ENCODE data around the gene C17orf107. TPM values are rescaled to one million over a fixed set of nuclear protein-coding genes. Genes with fewer than 3 reads are reported as not detected.

C17orf107 gene
- total RNA-seq, 1 experiment from 2014 or later: 3.6 TPM

GRCh38 chr17:4938069-4938491, 38.7 kb downstream of the C17orf107 start:
- Mint-ChIP-seq H3K4me1 (ENCODE audit: insufficient read depth, unreplicated experiment) (peaks cover 39% of the 10 kb centered on the region), H3K9me3 (ENCODE audit: unreplicated experiment) (no peaks in the 10 kb centered on the region), H3K27ac (ENCODE audit: low read depth, unreplicated experiment) (peak overlapping the region; percentile 98), H3K4me3 (ENCODE audit: unreplicated experiment) (peak overlapping the region; percentile 91), H3K36me3 (ENCODE audit: insufficient read depth, unreplicated experiment) (peaks cover 44% of the 10 kb centered on the region), H3K27me3 (ENCODE audit: insufficient read depth, unreplicated experiment) (no peaks in the 10 kb centered on the region)
- ChIA-PET CTCF (interaction anchor here (0.5 to 3.0 kb wide), 4 partner anchors 27 to 44 kb away, joined by 3 to 24 read pairs (median 3); no protein-coding TSS in a partner anchor), POLR2A (interaction anchor here (0.9 to 21.5 kb wide), 4 partner anchors 11 to 29 kb away, joined by 3 to 639 read pairs (median 18); partner anchors contain the start of gene SPAG7)
- intact Hi-C loops (cut with micrococcal nuclease): no loop called here
- DNase-seq (ENCODE audit: unreplicated experiment): no peak
- BruUV-seq (replicated peaks): no TSS peak
- no peak for TF ChIP-seq CTCF (IDR thresholded peaks at IDR 0.05; ENCODE audit: unreplicated experiment)

GRCh38 chr17:4938688-4939545, 39.6 kb downstream of the C17orf107 start:
- CTCF ChIA-PET: interaction anchor here (0.5 to 3.0 kb wide), 9 partner anchors 19 to 819 kb away, joined by 3 to 24 read pairs (median 4); no protein-coding TSS in a partner anchor

GRCh38 chr17:4939546-4939795, 40.1 kb downstream of the C17orf107 start:
- H3K9me3 Mint-ChIP-seq (ENCODE audit: unreplicated experiment): no peaks in the 10 kb centered on the region
- intact Hi-C loops (cut with micrococcal nuclease): no loop called here
- ChIA-PET CTCF (interaction anchor here (0.7 to 3.0 kb wide), 8 partner anchors 9 to 536 kb away, joined by 3 to 24 read pairs (median 4); partner anchors contain the start of gene PFN1), POLR2A (interaction anchor here (0.7 to 21.5 kb wide), 23 partner anchors 10 to 480 kb away, joined by 3 to 639 read pairs (median 8); partner anchors contain the start of genes ARRB2, CAMTA2, CHRNE and ENO3)
- H3K4me1 Mint-ChIP-seq (ENCODE audit: insufficient read depth, unreplicated experiment): peaks cover 41% of the 10 kb centered on the region
- H3K27me3 Mint-ChIP-seq (ENCODE audit: insufficient read depth, unreplicated experiment): no peaks in the 10 kb centered on the region
- peak overlapping the region; percentile 98 for H3K27ac Mint-ChIP-seq (ENCODE audit: low read depth, unreplicated experiment)
- H3K4me3 Mint-ChIP-seq (ENCODE audit: unreplicated experiment): peak overlapping the region; percentile 91
- H3K36me3 Mint-ChIP-seq (ENCODE audit: insufficient read depth, unreplicated experiment): peaks cover 51% of the 10 kb centered on the region
- no TSS peak for BruUV-seq (replicated peaks)
- no peak for DNase-seq (ENCODE audit: unreplicated experiment)
- no peak for TF ChIP-seq CTCF (IDR thresholded peaks at IDR 0.05; ENCODE audit: unreplicated experiment)

More at GRCh38 chr17:4938688-4939545, 39.6 kb downstream of the C17orf107 start:
- Mint-ChIP-seq H3K27ac (ENCODE audit: low read depth, unreplicated experiment) (peak overlapping the region; percentile 98), H3K4me1 (ENCODE audit: insufficient read depth, unreplicated experiment) (peaks cover 41% of the 10 kb centered on the region), H3K27me3 (ENCODE audit: insufficient read depth, unreplicated experiment) (no peaks in the 10 kb centered on the region), H3K9me3 (ENCODE audit: unreplicated experiment) (no peaks in the 10 kb centered on the region), H3K36me3 (ENCODE audit: insufficient read depth, unreplicated experiment) (peaks cover 49% of the 10 kb centered on the region), H3K4me3 (ENCODE audit: unreplicated experiment) (peak overlapping the region; percentile 91)
- DNase-seq (ENCODE audit: unreplicated experiment): no peak
- intact Hi-C loops (cut with micrococcal nuclease): no loop called here
- TSS peak; percentile 15 for BruUV-seq (replicated peaks)
- POLR2A ChIA-PET: interaction anchor here (1.1 to 21.5 kb wide), 16 partner anchors 9 to 236 kb away, joined by 4 to 639 read pairs (median 16); partner anchors contain the start of genes ARRB2, CAMTA2, ENO3 and INCA1
- TF ChIP-seq CTCF (IDR thresholded peaks at IDR 0.05; ENCODE audit: unreplicated experiment): no peak

All from MCF 10A (cell line).